DOHH2 (cell line): ENCODE results near the gene HS3ST5.

ENCODE experiments used
- H3F3A ChIP-seq: fragments of 200-600 bp; sonication (generic), shearing (Covaris generic); 2 replicates; pipeline ENCODE4 v1.6.0; 2016; ENCODE audit warnings: antibody characterized with exemption, mild to moderate bottlenecking; ENCODE audit not compliant: control insufficient read depth, insufficient read depth
- H3K27ac ChIP-seq: fragments of 200-600 bp; sonication (generic); 2 replicates; pipeline ENCODE4 v1.5.1; 2014; ENCODE audit warnings: low read depth, mild to moderate bottlenecking, low read length, moderate library complexity
- H3K27me3 ChIP-seq: fragments of 200-600 bp; sonication (generic); 2 replicates; pipeline ENCODE4 v1.6.1; 2014; ENCODE audit warnings: mild to moderate bottlenecking, low read length, mixed read lengths; ENCODE audit not compliant: control insufficient read depth
- H3K36me3 ChIP-seq: fragments of 200-600 bp; sonication (generic); 2 replicates; pipeline ENCODE4 v1.6.1; 2014; ENCODE audit warnings: mild to moderate bottlenecking, low read length, moderate library complexity, mixed read lengths; ENCODE audit not compliant: control insufficient read depth
- H3K4me1 ChIP-seq: fragments of 200-600 bp; sonication (generic); 2 replicates; pipeline ENCODE4 v1.6.1; 2014; ENCODE audit warnings: mild to moderate bottlenecking, low read length, mixed read lengths; ENCODE audit not compliant: control insufficient read depth
- H3K4me2 ChIP-seq: fragments of 200-600 bp; sonication (generic); 2 replicates; pipeline ENCODE4 v1.6.0; 2014; ENCODE audit warnings: mild to moderate bottlenecking, low read length, moderate library complexity
- H3K4me3 ChIP-seq: fragments of 200-600 bp; sonication (generic); 2 replicates; pipeline ENCODE4 v1.5.1; 2014; ENCODE audit warnings: mild to moderate bottlenecking, low read length, mixed read lengths
- H3K79me2 ChIP-seq: fragments of 200-600 bp; sonication (generic); 2 replicates; pipeline ENCODE4 v1.6.1; 2014; ENCODE audit warnings: mild to moderate bottlenecking, low read length, mixed read lengths; ENCODE audit not compliant: control insufficient read depth
- H3K9me2 ChIP-seq: fragments of 200-600 bp; sonication (generic); replicated peaks from 2 replicates; pipeline ENCODE4 v1.6.1; 2014; ENCODE audit warnings: mild to moderate bottlenecking, low read length, mixed read lengths; ENCODE audit not compliant: control insufficient read depth
- H3K9me3 ChIP-seq: fragments of 200-600 bp; sonication (generic); 2 replicates; pipeline ENCODE4 v1.6.1; 2014; ENCODE audit warnings: antibody characterized with exemption, low read length, mixed read lengths; ENCODE audit not compliant: control insufficient read depth, insufficient read depth
- H4K20me1 ChIP-seq: fragments of 200-600 bp; sonication (generic); 2 replicates; pipeline ENCODE4 v1.6.0; 2014; ENCODE audit warnings: low read depth, mild to moderate bottlenecking, antibody characterized with exemption, low read length, moderate library complexity; ENCODE audit not compliant: control insufficient read depth, insufficient read depth
- CTCF ChIP-seq: fragments of 200-600 bp; sonication (generic); IDR thresholded peaks from one replicate; pipeline ENCODE4 v1.5.1; 2014; ENCODE audit warnings: antibody characterized with exemption, mild to moderate bottlenecking, low read depth, low read length; ENCODE audit not compliant: poor library complexity, severe bottlenecking
- EZH2phosphoT487 ChIP-seq: fragments of 200-600 bp; sonication (generic); IDR thresholded peaks from 2 replicates; pipeline ENCODE4 v1.6.1; 2017; ENCODE audit warnings: borderline replicate concordance, mild to moderate bottlenecking, antibody characterized with exemption, low read length, moderate library complexity, mixed read lengths

HS3ST5 gene

GRCh38 chr6:114288701-114289495, 53.9 kb downstream of the HS3ST5 start:
- Histone ChIP-seq H3K27ac (no peak overlapping the region), H3K4me3 (no peak overlapping the region), H3K36me3 (no peaks in the 10 kb centered on the region), H3F3A (no peaks in the 10 kb centered on the region), H3K9me2 (no peaks in the 10 kb centered on the region), H3K27me3 (no peaks in the 10 kb centered on the region), H4K20me1 (no peaks in the 10 kb centered on the region), H3K4me1 (no peaks in the 10 kb centered on the region), H3K4me2 (no peak overlapping the region), H3K79me2 (no peaks in the 10 kb centered on the region), H3K9me3 (no peaks in the 10 kb centered on the region)
- TF ChIP-seq EZH2phosphoT487, result no peak
- TF ChIP-seq CTCF, result no peak

GRCh38 chr6:114287461-114287860, 55.4 kb downstream of the HS3ST5 start:
- Histone ChIP-seq H3K79me2 (no peaks in the 10 kb centered on the region), H4K20me1 (no peaks in the 10 kb centered on the region), H3K27me3 (no peaks in the 10 kb centered on the region), H3K4me3 (no peak overlapping the region), H3F3A (no peaks in the 10 kb centered on the region), H3K4me1 (no peaks in the 10 kb centered on the region), H3K27ac (no peak overlapping the region), H3K9me2 (no peaks in the 10 kb centered on the region), H3K4me2 (no peak overlapping the region), H3K36me3 (no peaks in the 10 kb centered on the region), H3K9me3 (no peaks in the 10 kb centered on the region)
- TF ChIP-seq CTCF, result no peak
- no peak for TF ChIP-seq EZH2phosphoT487

- Histone ChIP-seq H3K9me3 (no peaks in the 10 kb centered on the region), H3K27me3 (no peaks in the 10 kb centered on the region), H3K36me3 (no peaks in the 10 kb centered on the region), H3K4me3 (no peak overlapping the region), H3K27ac (no peak overlapping the region), H3F3A (no peaks in the 10 kb centered on the region), H3K79me2 (no peaks in the 10 kb centered on the region), H4K20me1 (no peaks in the 10 kb centered on the region), H3K9me2 (no peaks in the 10 kb centered on the region), H3K4me2 (no peak overlapping the region), H3K4me1 (no peaks in the 10 kb centered on the region)
- TF ChIP-seq EZH2phosphoT487 (no peak), CTCF (no peak)
Observed at GRCh38 chr6:114286211-114286610, 56.6 kb downstream of the HS3ST5 start.

- no peaks in the 10 kb centered on the region for H3F3A ChIP-seq
- no peak overlapping the region for H3K4me2 ChIP-seq
- H3K36me3 ChIP-seq, result no peaks in the 10 kb centered on the region
- H3K27ac ChIP-seq, result no peak overlapping the region
- TF ChIP-seq EZH2phosphoT487 (no peak), CTCF (no peak)
- no peaks in the 10 kb centered on the region for H4K20me1 ChIP-seq
- H3K9me2 ChIP-seq, result no peaks in the 10 kb centered on the region
- no peaks in the 10 kb centered on the region for H3K27me3 ChIP-seq
- no peaks in the 10 kb centered on the region for H3K4me1 ChIP-seq
- H3K9me3 ChIP-seq, result no peaks in the 10 kb centered on the region
- no peak overlapping the region for H3K4me3 ChIP-seq
- H3K79me2 ChIP-seq, result no peaks in the 10 kb centered on the region
Observed at GRCh38 chr6:114284281-114284680, 58.5 kb downstream of the HS3ST5 start.
